GM23248 (cell line): ENCODE data around the gene ERC2. TPM values are rescaled to one million over a fixed set of nuclear protein-coding genes. Genes with fewer than 3 reads are reported as not detected.

Experiments
- DNase-seq: peaks from one replicate; pipeline ENCODE4 v3.0.0-alpha.2; 2015
- H2AFZ ChIP-seq: fragments of 200-600 bp; sonication (generic); 2 replicates; pipeline ENCODE4 v1.6.1; 2016; ENCODE audit warnings: antibody characterized with exemption
- H3F3A ChIP-seq: fragments of 200-600 bp; sonication (generic); 2 replicates; pipeline ENCODE4 v1.6.1; 2016; ENCODE audit warnings: mild to moderate bottlenecking, antibody characterized with exemption, mixed run types; ENCODE audit not compliant: insufficient read depth
- H3K27ac ChIP-seq: fragments of 200-600 bp; sonication (generic); 2 replicates; pipeline ENCODE4 v1.5.1; 2016; ENCODE audit warnings: mild to moderate bottlenecking
- H3K27me3 ChIP-seq: fragments of 200-600 bp; sonication (generic); replicated peaks from 2 replicates; pipeline ENCODE4 v1.6.1; 2016; ENCODE audit warnings: mild to moderate bottlenecking; ENCODE audit not compliant: insufficient read depth
- H3K36me3 ChIP-seq: fragments of 200-600 bp; sonication (generic); 2 replicates; pipeline ENCODE4 v1.6.1; 2016; ENCODE audit warnings: low read depth, mild to moderate bottlenecking
- H3K4me1 ChIP-seq: fragments of 200-600 bp; sonication (generic); 2 replicates; pipeline ENCODE4 v1.6.1; 2016; ENCODE audit warnings: mild to moderate bottlenecking; ENCODE audit not compliant: insufficient read depth
- H3K4me2 ChIP-seq: fragments of 200-600 bp; sonication (generic); one replicate; pipeline ENCODE4 v1.6.1; 2016; ENCODE audit warnings: mild to moderate bottlenecking; ENCODE audit not compliant: unreplicated experiment
- H3K4me3 ChIP-seq: fragments of 200-600 bp; sonication (generic); 2 replicates; pipeline ENCODE4 v1.5.1; 2016; ENCODE audit warnings: mild to moderate bottlenecking
- H3K79me2 ChIP-seq: fragments of 200-600 bp; sonication (generic); 2 replicates; pipeline ENCODE4 v1.6.1; 2016; ENCODE audit warnings: mild to moderate bottlenecking; ENCODE audit not compliant: insufficient read depth
- H3K9ac ChIP-seq: fragments of 200-600 bp; sonication (generic); 2 replicates; pipeline ENCODE4 v1.6.1; 2016; ENCODE audit warnings: mild to moderate bottlenecking
- H3K9me2 ChIP-seq: fragments of 200-600 bp; sonication (generic); 2 replicates; pipeline ENCODE4 v1.6.1; 2016; ENCODE audit warnings: mixed run types, mild to moderate bottlenecking, moderate library complexity; ENCODE audit not compliant: insufficient read depth
- H3K9me3 ChIP-seq: fragments of 200-600 bp; sonication (generic); one replicate; pipeline ENCODE4 v1.6.1; 2017; ENCODE audit warnings: low read depth
- H4K20me1 ChIP-seq: fragments of 200-600 bp; sonication (generic); 2 replicates; pipeline ENCODE4 v1.6.0; 2016; ENCODE audit not compliant: insufficient read depth
- EZH2 ChIP-seq: fragments of 200-600 bp; sonication (generic); IDR thresholded peaks from 2 replicates; pipeline ENCODE4 v1.6.1; 2018; ENCODE audit warnings: antibody characterized with exemption, mild to moderate bottlenecking; ENCODE audit not compliant: insufficient read depth, poor library complexity, severe bottlenecking
- EZH2phosphoT487 ChIP-seq: fragments of 200-600 bp; sonication (generic); IDR thresholded peaks from 2 replicates; pipeline ENCODE4 v1.6.1; 2018; ENCODE audit warnings: antibody characterized with exemption, moderate library complexity, mild to moderate bottlenecking, low read depth; ENCODE audit not compliant: insufficient read depth
- WGBS, 2 experiments: methylation state at CpG; one replicate each; pipeline ENCODE4 v1.1.6; 2015 to 2017; ENCODE audit warnings: low lambda C conversion rate in 2 of 2, low coverage in 1 of 2; ENCODE audit errors: missing lambda C conversion rate in 2 of 2; 5-methylcytosine and 5-hydroxymethylcytosine counted together
- in situ Hi-C: fragments of 300-500 bp; cut with MboI; formaldehyde crosslinking; loops from 2 replicates; pipeline ENCODE4 v1.15.0; 2020
- polyA plus RNA-seq: library from polyadenylated mRNA; unstranded; fragments of >200 nt; fragmentation: Nextera tagmentation; extraction: Ambion mirVana; gene quantifications from 2 replicates; pipeline ENCODE4 v1.2.1, GENCODE V29; 2016
- total RNA-seq: library from RNA; depleted of rRNA; stranded (reverse); fragments of >200 nt; shearing (Covaris generic); gene quantifications from 2 replicates; pipeline ENCODE4 v1.2.3, GENCODE V29; 2014

The ERC2 gene
- total and polyA plus RNA-seq, 2 experiments from 2014 or later = not detected

- 6 to 9% methylated on average over 2 of the region's 2 CpGs for WGBS, 2 experiments
- Histone ChIP-seq H3K4me1 (no peaks in the 10 kb centered on the region), H3K27me3 (no peaks in the 10 kb centered on the region), H4K20me1 (no peaks in the 10 kb centered on the region), H3K4me2 (no peak overlapping the region), H2AFZ (no peak overlapping the region), H3F3A (no peaks in the 10 kb centered on the region), H3K36me3 (no peaks in the 10 kb centered on the region), H3K27ac (no peak overlapping the region), H3K9me3 (no peaks in the 10 kb centered on the region), H3K9ac (no peak overlapping the region), H3K79me2 (no peaks in the 10 kb centered on the region), H3K4me3 (no peak overlapping the region), H3K9me2 (no peaks in the 10 kb centered on the region)
- in situ Hi-C loops = no loop called here
- DNase-seq = no peak
- no peak for TF ChIP-seq EZH2
- no peak for TF ChIP-seq EZH2phosphoT487
Observed at GRCh38 chr3:55923207-55923606, 545.1 kb downstream of the ERC2 start.

GRCh38 chr3:55912880-55913279 is 555.4 kb downstream of the ERC2 start:
- Histone ChIP-seq H3K27ac (no peak overlapping the region), H3F3A (no peaks in the 10 kb centered on the region), H3K9me3 (no peaks in the 10 kb centered on the region), H3K36me3 (no peaks in the 10 kb centered on the region), H2AFZ (no peak overlapping the region), H3K4me1 (no peaks in the 10 kb centered on the region), H3K79me2 (no peaks in the 10 kb centered on the region), H3K9me2 (no peaks in the 10 kb centered on the region), H3K9ac (no peak overlapping the region), H3K27me3 (no peaks in the 10 kb centered on the region), H3K4me3 (no peak overlapping the region), H4K20me1 (no peaks in the 10 kb centered on the region), H3K4me2 (no peak overlapping the region)
- in situ Hi-C loops = no loop called here
- DNase-seq = no peak
- TF ChIP-seq EZH2 (no peak), EZH2phosphoT487 (no peak)
- WGBS, 2 experiments = 42 to 59% methylated on average over 2 of the region's 2 CpGs

- no peaks in the 10 kb centered on the region for H4K20me1 ChIP-seq
- DNase-seq = no peak
- no peak overlapping the region for H3K4me2 ChIP-seq
- H3K27ac ChIP-seq = no peak overlapping the region
- H3K4me3 ChIP-seq = no peak overlapping the region
- H3K9me3 ChIP-seq = no peaks in the 10 kb centered on the region
- WGBS, 2 experiments = 44 to 64% methylated on average over 4 of the region's 4 CpGs
- no peaks in the 10 kb centered on the region for H3K9me2 ChIP-seq
- H3K27me3 ChIP-seq = no peaks in the 10 kb centered on the region
- no peaks in the 10 kb centered on the region for H3F3A ChIP-seq
- H3K79me2 ChIP-seq = no peaks in the 10 kb centered on the region
- no peak overlapping the region for H2AFZ ChIP-seq
- in situ Hi-C loops = no loop called here
- H3K4me1 ChIP-seq = no peaks in the 10 kb centered on the region
- TF ChIP-seq EZH2phosphoT487 (no peak), EZH2 (no peak)
- H3K9ac ChIP-seq = no peak overlapping the region
- H3K36me3 ChIP-seq = no peaks in the 10 kb centered on the region
Observed at GRCh38 chr3:55911266-55911665, 557.0 kb downstream of the ERC2 start.

GRCh38 chr3:55910543-55910942 is 557.7 kb downstream of the ERC2 start:
- in situ Hi-C loops = no loop called here
- H3K9me2 ChIP-seq = no peaks in the 10 kb centered on the region
- no peaks in the 10 kb centered on the region for H3K9me3 ChIP-seq
- 0% methylated on average over 1 of the region's 1 CpG for WGBS, 2 experiments
- no peak overlapping the region for H3K4me3 ChIP-seq
- no peaks in the 10 kb centered on the region for H3F3A ChIP-seq
- H3K36me3 ChIP-seq = no peaks in the 10 kb centered on the region
- no peaks in the 10 kb centered on the region for H3K79me2 ChIP-seq
- no peak overlapping the region for H3K27ac ChIP-seq
- no peaks in the 10 kb centered on the region for H3K4me1 ChIP-seq
- H3K4me2 ChIP-seq = no peak overlapping the region
- H3K27me3 ChIP-seq = no peaks in the 10 kb centered on the region
- no peaks in the 10 kb centered on the region for H4K20me1 ChIP-seq
- peak; percentile 24 for DNase-seq
- no peak overlapping the region for H2AFZ ChIP-seq
- no peak overlapping the region for H3K9ac ChIP-seq
- TF ChIP-seq EZH2phosphoT487 (no peak), EZH2 (no peak)

- Histone ChIP-seq H3F3A (no peaks in the 10 kb centered on the region), H3K4me3 (no peak overlapping the region), H3K9ac (no peak overlapping the region), H3K9me3 (no peaks in the 10 kb centered on the region), H2AFZ (no peak overlapping the region), H3K9me2 (no peaks in the 10 kb centered on the region), H3K4me1 (no peaks in the 10 kb centered on the region), H3K4me2 (no peak overlapping the region), H3K27ac (no peak overlapping the region), H3K36me3 (no peaks in the 10 kb centered on the region), H4K20me1 (no peaks in the 10 kb centered on the region), H3K79me2 (no peaks in the 10 kb centered on the region), H3K27me3 (no peaks in the 10 kb centered on the region)
- TF ChIP-seq EZH2 = no peak
- no peak for TF ChIP-seq EZH2phosphoT487
- WGBS, 2 experiments = 58 to 65% methylated on average over 3 of the region's 3 CpGs
- DNase-seq = no peak
- in situ Hi-C loops = no loop called here
Observed at GRCh38 chr3:55909373-55909772, 558.9 kb downstream of the ERC2 start.
